ENCODE data around the gene VAT1L.

- TF ChIP-seq POLR2A (IDR thresholded peaks at IDR 0.05) (no peak), CTCF (IDR thresholded peaks at IDR 0.05) (no peak)
These were observed 187.6 kb downstream of the VAT1L start for GRCh38 chr16:77975942-77976341.

Measured in testis (tissue), 2 donors.